HepG2 (cell line): ENCODE results near the gene CLEC20A. TPM values are rescaled to one million over a fixed set of nuclear protein-coding genes. Genes with fewer than 3 reads are reported as not detected.

Experiments
- ATAC-seq: fragments of 200-7000 bp; cut with Tn5 transposase; 3 replicates; pipeline ENCODE4 v1.9.1; 2020; ENCODE audit warnings: mild to moderate bottlenecking, moderate library complexity
- BruUV-seq: library from RNA; stranded (reverse); fragments of 400-500 nt; replicated peaks from 2 replicates; lab custom pipeline; 2021; lab: Mats Ljungman, UMichigan
- CTCF ChIA-PET: fragments of 300-600 bp; formaldehyde crosslinking; extraction: SDS; loops from one replicate; lab custom pipeline; 2021; ENCODE audit warnings: low total read pairs, inconsistent platforms, low intra/inter-chr PET ratio; lab: Yijun Ruan, JAX
- POLR2A ChIA-PET: fragments of 350-600 bp; sonication (Branson Sonifier 250); formaldehyde crosslinking; loops from one replicate; lab custom pipeline; 2020; ENCODE audit warnings: antibody characterized with exemption, inconsistent platforms; lab: Yijun Ruan, JAX
- DNase-seq: peaks from one replicate; pipeline ENCODE4 v3.0.0-alpha.2; 2015; ENCODE audit warnings: low spot score
- FAIRE-seq: peaks from 3 replicates; lab custom pipeline; 2011; peaks lifted over from hg19 to GRCh38; lab: Jason Lieb, UNC
- H2AFZ ChIP-seq: one replicate; pipeline ENCODE4 v1.6.1; 2011; ENCODE audit warnings: low read length, inconsistent platforms
- H3K27ac ChIP-seq: fragments of 300-600 bp; 3 replicates; pipeline ENCODE4 v1.8.0; 2011; ENCODE audit warnings: mixed run types, mild to moderate bottlenecking, mixed read lengths, low read length, inconsistent platforms; ENCODE audit not compliant: insufficient read depth; ENCODE audit errors: extremely low read length
- H3K27me3 ChIP-seq, 2 experiments: fragments of 200-600 bp in 1 of 2; 2 replicates in 1 of 2; 3 replicates in 1 of 2; pipeline versions ENCODE4 v1.6.0 to v1.8.0; 2011; ENCODE audit warnings: low read length in 2 of 2, mild to moderate bottlenecking in 2 of 2, moderate library complexity in 2 of 2, inconsistent platforms in 1 of 2; ENCODE audit not compliant: insufficient read depth in 2 of 2, control insufficient read depth in 1 of 2
- H3K36me3 ChIP-seq, 2 experiments: fragments of 200-600 bp in 1 of 2; replicated peaks in 1 of 2; 2 replicates in 1 of 2; 3 replicates in 1 of 2; pipeline versions ENCODE4 v1.5.1 to v1.8.0; 2011; ENCODE audit warnings: low read length in 2 of 2, inconsistent platforms in 1 of 2; ENCODE audit not compliant: insufficient read depth in 2 of 2, control insufficient read depth in 1 of 2
- H3K4me1 ChIP-seq: 2 replicates; pipeline ENCODE4 v1.5.1; 2012; ENCODE audit warnings: low read length, inconsistent platforms; ENCODE audit not compliant: insufficient read depth
- H3K4me2 ChIP-seq: 2 replicates; pipeline ENCODE4 v1.6.0; 2011; ENCODE audit warnings: low read depth, low read length, inconsistent platforms
- H3K4me3 ChIP-seq, 3 experiments: fragments of 200-600 bp in 1 of 3; sonication (generic), shearing (Covaris generic) in 1 of 3; replicated peaks in 1 of 3; 2 replicates each; pipeline ENCODE4 v1.5.1; 2011 to 2016; ENCODE audit warnings: low read length in 3 of 3, inconsistent platforms in 2 of 3, low read depth in 2 of 3, mild to moderate bottlenecking in 2 of 3, control low read depth in 1 of 3, mixed read lengths in 1 of 3; ENCODE audit not compliant: insufficient read depth in 1 of 3
- H3K79me2 ChIP-seq: one replicate; pipeline ENCODE4 v1.6.1; 2011; ENCODE audit warnings: low read length, inconsistent platforms; ENCODE audit not compliant: insufficient read depth
- H3K9ac ChIP-seq: 2 replicates; pipeline ENCODE4 v1.6.0; 2011; ENCODE audit warnings: mild to moderate bottlenecking, low read depth, low read length, inconsistent platforms; ENCODE audit not compliant: insufficient read depth
- H3K9me3 ChIP-seq: 2 replicates; pipeline ENCODE4 v1.5.1; 2012; ENCODE audit warnings: mild to moderate bottlenecking, low read length
- H4K20me1 ChIP-seq: 2 replicates; pipeline ENCODE4 v1.6.0; 2011; ENCODE audit warnings: inconsistent platforms, mild to moderate bottlenecking, low read length, moderate library complexity; ENCODE audit not compliant: insufficient read depth
- ARNT2 ChIP-seq: sonication (generic); formaldehyde crosslinking; IDR thresholded peaks from 2 replicates; pipeline ENCODE4 v1.8.0; 2022; ENCODE audit warnings: mild to moderate bottlenecking, low read depth, missing genetic modification reagents, moderate library complexity
- FOSL2 ChIP-seq: sonication (generic); formaldehyde crosslinking; IDR thresholded peaks from 2 replicates; pipeline ENCODE4 v1.4.0; 2020; ENCODE audit warnings: missing genetic modification reagents
- HNRNPK ChIP-seq: fragments of 200-400 bp; formaldehyde crosslinking; IDR thresholded peaks from 2 replicates; pipeline ENCODE4 v1.6.1; 2018; ENCODE audit warnings: low read length, low read depth, moderate library complexity, mild to moderate bottlenecking; ENCODE audit not compliant: poor library complexity, severe bottlenecking
- SOX13 ChIP-seq, 3 experiments: fragments of 450-650 bp in 1 of 3; sonication (generic) in 1 of 3; formaldehyde crosslinking in 1 of 3; IDR thresholded peaks in 2 of 3; conservative IDR thresholded peaks in 1 of 3; 2 replicates each; pipeline versions ENCODE4 v1.5.0 to v1.6.1; 2016 to 2020; ENCODE audit warnings: antibody characterized with exemption in 1 of 3, mild to moderate bottlenecking in 1 of 3, missing compliant biosample characterization in 1 of 3, missing genetic modification reagents in 1 of 3, moderate library complexity in 1 of 3
- ZFYVE20 ChIP-seq: sonication (generic); formaldehyde crosslinking; IDR thresholded peaks from 2 replicates; pipeline ENCODE4 v1.8.0; 2023; ENCODE audit warnings: low read depth, mild to moderate bottlenecking, moderate library complexity, missing genetic modification reagents, borderline replicate concordance
- ZNF331 ChIP-seq: sonication (generic); formaldehyde crosslinking; IDR thresholded peaks from 2 replicates; pipeline ENCODE4 v1.4.0; 2020; ENCODE audit warnings: missing genetic modification reagents
- ZNF337 ChIP-seq: sonication (generic); formaldehyde crosslinking; IDR thresholded peaks from 2 replicates; pipeline ENCODE4 v1.5.1; 2020; ENCODE audit warnings: missing genetic modification reagents, low read depth, mild to moderate bottlenecking, borderline replicate concordance
- WGBS: methylation state at CpG from one replicate; pipeline ENCODE4 v1.1.6; 2017; ENCODE audit warnings: low lambda C conversion rate; 5-methylcytosine and 5-hydroxymethylcytosine counted together
- in situ Hi-C: cut with HindIII; loops from 2 replicates; pipeline ENCODE4 v1.10.0; 2017; ENCODE audit warnings: low pct_unique_long_range_greater_than_20kb; ENCODE audit not compliant: extremely low pct_ligation_motif_present
- intact Hi-C: fragments of 100-400 bp; cut with micrococcal nuclease; formaldehyde crosslinking; loops from one replicate; pipeline ENCODE4 v1.10.0; 2022; ENCODE audit not compliant: unreplicated experiment
- polyA plus RNA-seq, 8 experiments: library from polyadenylated mRNA; depleted of rRNA in 3 of 8; stranded (reverse) in 7 of 8; unstranded in 1 of 8; fragments of >200 nt; fragmentation: Illumina TruSeq in 4 of 8; extraction: Trizol in 4 of 8; gene quantifications; 2 replicates each; pipeline versions ENCODE4 v1.2.1 to v1.2.3, GENCODE V29; 2011 to 2016; ENCODE audit warnings: low read depth in 4 of 8, missing spikeins in 1 of 8, mixed read lengths in 1 of 8; ENCODE audit not compliant: insufficient read depth in 1 of 8
- total RNA-seq, 5 experiments: library from RNA; depleted of rRNA; stranded (reverse); fragments of >200 nt; fragmentation: Illumina TruSeq; extraction: Trizol; gene quantifications; 2 replicates each; pipeline ENCODE4 v1.2.3, GENCODE V29; 2016; ENCODE audit warnings: low read depth in 1 of 5
- TF ChIP-seq, protein P1 (sequence below), 2 experiments: sonication (generic) in 1 of 2; formaldehyde crosslinking in 1 of 2; IDR thresholded peaks; 2 replicates each; pipeline versions ENCODE4 v1.5.1 to v1.6.1; 2011 to 2020; ENCODE audit warnings: borderline replicate concordance in 1 of 2, low read depth in 1 of 2, low read length in 1 of 2, mild to moderate bottlenecking in 1 of 2, missing genetic modification reagents in 1 of 2, moderate library complexity in 1 of 2
- TF ChIP-seq, protein P2 (sequence below): sonication (generic); formaldehyde crosslinking; IDR thresholded peaks from 2 replicates; pipeline ENCODE4 v1.4.0; 2020; ENCODE audit warnings: missing genetic modification reagents
- TF ChIP-seq, protein P3 (sequence below): sonication (generic); formaldehyde crosslinking; conservative IDR thresholded peaks from 2 replicates; pipeline ENCODE4 v1.4.0; 2020; ENCODE audit warnings: missing genetic modification reagents
- TF ChIP-seq, protein P4 (sequence below): sonication (generic); formaldehyde crosslinking; IDR thresholded peaks from 2 replicates; pipeline ENCODE4 v1.8.0; 2022; ENCODE audit warnings: mild to moderate bottlenecking, missing genetic modification reagents, moderate library complexity

CLEC20A gene
- total and polyA plus RNA-seq, 2 of the 13 experiments (the other 11 are each of a cell fraction or from before 2014, with no cell fraction given): not detected

DNA sequence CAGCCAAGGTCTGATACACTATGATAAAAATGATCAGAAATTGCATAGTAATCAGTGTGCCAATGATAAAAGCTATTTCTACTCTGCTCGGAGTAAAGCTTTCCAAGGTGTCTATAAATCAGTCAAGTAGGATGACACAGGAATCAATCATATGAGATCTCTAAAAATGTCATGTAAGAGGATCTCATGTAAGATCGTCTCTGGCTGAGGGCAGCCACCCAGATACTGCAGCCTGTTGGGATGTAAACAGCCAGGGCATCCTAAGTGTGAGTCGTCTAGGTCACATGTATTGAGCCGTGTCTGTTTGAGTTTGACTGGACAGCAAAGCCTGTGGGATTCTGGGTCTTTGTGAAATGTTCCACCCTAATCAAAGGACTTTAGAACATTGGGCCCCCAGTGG is 13.4 kb upstream of the CLEC20A start:
- in situ Hi-C loops: no loop called here
- DNase-seq: no peak
- TF ChIP-seq, protein P1, sequence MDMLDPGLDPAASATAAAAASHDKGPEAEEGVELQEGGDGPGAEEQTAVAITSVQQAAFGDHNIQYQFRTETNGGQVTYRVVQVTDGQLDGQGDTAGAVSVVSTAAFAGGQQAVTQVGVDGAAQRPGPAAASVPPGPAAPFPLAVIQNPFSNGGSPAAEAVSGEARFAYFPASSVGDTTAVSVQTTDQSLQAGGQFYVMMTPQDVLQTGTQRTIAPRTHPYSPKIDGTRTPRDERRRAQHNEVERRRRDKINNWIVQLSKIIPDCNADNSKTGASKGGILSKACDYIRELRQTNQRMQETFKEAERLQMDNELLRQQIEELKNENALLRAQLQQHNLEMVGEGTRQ (IDR thresholded peaks at IDR 0.05; ENCODE audit: low read depth, low read length): no peak
- TF ChIP-seq, protein P1 (CRISPR knock-in tag; IDR thresholded peaks at IDR 0.05; ENCODE audit: borderline replicate concordance): no peak
- TF ChIP-seq ZNF337 (CRISPR knock-in tag) (no peak), ZNF331 (CRISPR knock-in tag) (no peak), FOSL2 (no peak), SOX13 (IDR thresholded peaks at IDR 0.05) (no peak), SOX13 (CRISPR knock-in tag; conservative IDR thresholded peaks at IDR 0.05 in 1 of 2, IDR thresholded peaks at IDR 0.05 in 1 of 2) (no peak), ARNT2 (CRISPR knock-in tag) (no peak), ZFYVE20 (no peak), HNRNPK (no peak)
- TF ChIP-seq, protein P2, sequence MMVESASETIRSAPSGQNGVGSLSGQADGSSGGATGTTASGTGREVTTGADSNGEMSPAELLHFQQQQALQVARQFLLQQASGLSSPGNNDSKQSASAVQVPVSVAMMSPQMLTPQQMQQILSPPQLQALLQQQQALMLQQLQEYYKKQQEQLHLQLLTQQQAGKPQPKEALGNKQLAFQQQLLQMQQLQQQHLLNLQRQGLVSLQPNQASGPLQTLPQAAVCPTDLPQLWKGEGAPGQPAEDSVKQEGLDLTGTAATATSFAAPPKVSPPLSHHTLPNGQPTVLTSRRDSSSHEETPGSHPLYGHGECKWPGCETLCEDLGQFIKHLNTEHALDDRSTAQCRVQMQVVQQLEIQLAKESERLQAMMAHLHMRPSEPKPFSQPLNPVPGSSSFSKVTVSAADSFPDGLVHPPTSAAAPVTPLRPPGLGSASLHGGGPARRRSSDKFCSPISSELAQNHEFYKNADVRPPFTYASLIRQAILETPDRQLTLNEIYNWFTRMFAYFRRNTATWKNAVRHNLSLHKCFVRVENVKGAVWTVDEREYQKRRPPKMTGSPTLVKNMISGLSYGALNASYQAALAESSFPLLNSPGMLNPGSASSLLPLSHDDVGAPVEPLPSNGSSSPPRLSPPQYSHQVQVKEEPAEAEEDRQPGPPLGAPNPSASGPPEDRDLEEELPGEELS (CRISPR knock-in tag): no peak
- TF ChIP-seq, protein P3, sequence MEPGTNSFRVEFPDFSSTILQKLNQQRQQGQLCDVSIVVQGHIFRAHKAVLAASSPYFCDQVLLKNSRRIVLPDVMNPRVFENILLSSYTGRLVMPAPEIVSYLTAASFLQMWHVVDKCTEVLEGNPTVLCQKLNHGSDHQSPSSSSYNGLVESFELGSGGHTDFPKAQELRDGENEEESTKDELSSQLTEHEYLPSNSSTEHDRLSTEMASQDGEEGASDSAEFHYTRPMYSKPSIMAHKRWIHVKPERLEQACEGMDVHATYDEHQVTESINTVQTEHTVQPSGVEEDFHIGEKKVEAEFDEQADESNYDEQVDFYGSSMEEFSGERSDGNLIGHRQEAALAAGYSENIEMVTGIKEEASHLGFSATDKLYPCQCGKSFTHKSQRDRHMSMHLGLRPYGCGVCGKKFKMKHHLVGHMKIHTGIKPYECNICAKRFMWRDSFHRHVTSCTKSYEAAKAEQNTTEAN (CRISPR knock-in tag): no peak
- TF ChIP-seq, protein P4, sequence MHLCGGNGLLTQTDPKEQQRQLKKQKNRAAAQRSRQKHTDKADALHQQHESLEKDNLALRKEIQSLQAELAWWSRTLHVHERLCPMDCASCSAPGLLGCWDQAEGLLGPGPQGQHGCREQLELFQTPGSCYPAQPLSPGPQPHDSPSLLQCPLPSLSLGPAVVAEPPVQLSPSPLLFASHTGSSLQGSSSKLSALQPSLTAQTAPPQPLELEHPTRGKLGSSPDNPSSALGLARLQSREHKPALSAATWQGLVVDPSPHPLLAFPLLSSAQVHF: no peak

More for the DNA sequence above, 13.4 kb upstream of the CLEC20A start:
- BruUV-seq: no TSS peak
- Histone ChIP-seq H3K9me3 (no peaks in the 10 kb centered on the region), H3K79me2 (no peaks in the 10 kb centered on the region), H2AFZ (no peak overlapping the region), H3K27me3 (peaks cover 0 to 11% of the 10 kb centered on the region in 2 experiments; a peak in 2 of 5 replicates), H3K9ac (no peak overlapping the region), H4K20me1 (no peaks in the 10 kb centered on the region), H3K4me2 (no peak overlapping the region), H3K27ac (no peak overlapping the region), H3K4me3 (no peak overlapping the region), H3K4me1 (0 out of 2 replicates have a peak, but pooled peaks cover 18% of the 10 kb centered on the region), H3K36me3 (no peaks in the 10 kb centered on the region)
- POLR2A ChIA-PET: no interaction called here
- WGBS: 32% methylated on average over 4 of the region's 4 CpGs
- CTCF ChIA-PET: no interaction called here
- ATAC-seq (no peak), FAIRE-seq (no peak)
- intact Hi-C loops: no loop called here
